HG02759 (cell line): ENCODE measurements around the gene TERT.
"Not testable (repeated sequence)": the region's sequence is repeated elsewhere in the genome, so short reads cannot be mapped to it uniquely, and the experiment has no call there.

Experiments
- ATAC-seq: cut with Tn5 transposase; IDR thresholded peaks from one replicate; pipeline ENCODE4 v1.9.1; 2021; ENCODE audit warnings: mild to moderate bottlenecking, moderate library complexity; ENCODE audit not compliant: unreplicated experiment

The TERT gene

GRCh38 chr5:1280177-1281037 lies 14.5 kb downstream of the TERT start:
- no peak for ATAC-seq

DNA sequence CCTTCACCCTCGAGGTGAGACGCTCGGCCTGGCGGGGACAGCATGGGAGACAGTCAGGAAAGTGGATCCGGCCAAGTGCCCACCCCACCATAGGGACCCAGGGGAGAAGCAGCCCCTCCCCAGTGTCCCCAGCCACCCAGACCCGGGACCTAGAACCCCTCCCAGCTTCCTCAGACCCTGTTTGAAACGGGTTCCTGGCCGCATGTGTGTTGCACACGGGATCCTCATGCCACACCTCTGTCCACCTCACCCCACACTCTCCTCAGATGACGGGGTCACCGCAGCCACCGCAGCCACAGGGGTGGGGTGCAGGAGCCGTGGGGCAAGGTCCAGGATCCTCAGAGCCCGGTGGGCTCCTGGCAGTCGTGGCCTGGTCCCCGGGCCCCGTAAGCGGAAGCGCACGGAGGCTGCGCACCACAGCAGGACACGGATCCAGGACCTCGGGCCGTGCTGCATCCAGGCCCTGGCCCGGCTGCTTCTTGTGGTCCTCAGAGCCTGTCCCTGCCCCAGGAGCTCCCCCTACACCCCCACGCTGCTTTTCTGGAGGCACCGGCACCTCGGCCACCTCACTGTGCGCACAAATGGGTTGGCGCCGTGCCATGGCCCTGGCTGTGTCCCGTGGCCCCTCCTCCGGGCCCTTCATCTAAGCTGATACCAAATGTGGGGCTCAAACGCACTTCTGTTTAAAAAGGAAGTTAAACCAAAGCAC lies 15.3 kb downstream of the TERT start:
- no peak for ATAC-seq

DNA sequence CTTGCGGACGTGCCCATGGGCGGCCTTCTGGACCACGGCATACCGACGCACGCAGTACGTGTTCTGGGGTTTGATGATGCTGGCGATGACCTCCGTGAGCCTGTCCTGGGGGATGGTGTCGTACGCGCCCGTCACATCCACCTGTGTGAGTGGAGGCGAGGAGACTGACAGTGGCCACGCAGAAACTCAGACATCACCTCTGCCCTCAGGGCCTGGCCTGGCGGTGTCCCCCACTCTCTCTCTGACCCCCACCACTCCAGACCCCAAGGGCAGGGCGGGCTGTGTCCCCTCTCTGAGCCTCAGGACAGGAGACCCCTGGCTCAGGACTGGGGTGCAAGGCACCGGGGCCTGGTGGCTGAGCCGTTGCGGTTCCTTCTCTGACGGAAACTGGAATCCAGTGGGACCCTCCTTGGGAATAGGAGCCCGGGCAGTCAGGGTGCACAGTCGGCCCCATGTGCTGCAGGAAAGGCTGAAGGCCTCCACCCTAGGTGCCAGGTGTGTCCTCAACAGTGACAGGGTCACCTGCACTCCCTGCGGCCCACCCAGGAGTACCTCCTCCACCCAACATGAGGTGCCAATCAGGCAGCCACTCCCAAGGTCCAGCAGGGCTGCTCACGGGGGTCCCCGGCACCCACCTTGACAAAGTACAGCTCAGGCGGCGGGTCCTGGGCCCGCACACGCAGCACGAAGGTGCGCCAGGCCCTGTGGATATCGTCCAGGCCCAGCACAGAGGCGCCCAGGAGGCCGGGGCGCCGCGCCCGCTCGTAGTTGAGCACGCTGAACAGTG lies 16.0 kb downstream of the TERT start:
- no peak for ATAC-seq

- ATAC-seq = no peak
Observed at GRCh38 chr5:1278216-1278615, 16.7 kb downstream of the TERT start.

- ATAC-seq = no peak
Observed at GRCh38 chr5:1277781-1278180, 17.1 kb downstream of the TERT start.

- no peak for ATAC-seq
Observed at GRCh38 chr5:1277331-1277730, 17.5 kb downstream of the TERT start.

DNA sequence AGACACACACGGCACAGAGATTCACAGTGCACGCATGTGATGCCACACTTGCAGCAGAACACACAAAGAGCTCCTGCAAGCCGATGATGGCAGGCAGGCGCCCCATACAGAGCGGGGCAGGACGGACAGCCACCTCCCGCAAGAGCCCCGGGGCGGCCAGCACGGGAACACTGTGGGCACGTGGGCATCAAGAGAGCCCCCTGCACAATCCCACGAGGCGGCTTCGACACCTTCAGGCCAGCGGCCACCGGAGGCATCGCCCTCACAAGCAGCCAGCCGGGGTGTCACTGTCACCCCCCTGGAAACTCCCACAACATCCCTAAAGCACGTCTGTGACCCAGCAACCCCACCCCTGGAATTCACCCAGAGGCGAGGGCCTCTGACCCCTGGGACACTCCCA lies 17.9 kb downstream of the TERT start:
- no peak for ATAC-seq

DNA sequence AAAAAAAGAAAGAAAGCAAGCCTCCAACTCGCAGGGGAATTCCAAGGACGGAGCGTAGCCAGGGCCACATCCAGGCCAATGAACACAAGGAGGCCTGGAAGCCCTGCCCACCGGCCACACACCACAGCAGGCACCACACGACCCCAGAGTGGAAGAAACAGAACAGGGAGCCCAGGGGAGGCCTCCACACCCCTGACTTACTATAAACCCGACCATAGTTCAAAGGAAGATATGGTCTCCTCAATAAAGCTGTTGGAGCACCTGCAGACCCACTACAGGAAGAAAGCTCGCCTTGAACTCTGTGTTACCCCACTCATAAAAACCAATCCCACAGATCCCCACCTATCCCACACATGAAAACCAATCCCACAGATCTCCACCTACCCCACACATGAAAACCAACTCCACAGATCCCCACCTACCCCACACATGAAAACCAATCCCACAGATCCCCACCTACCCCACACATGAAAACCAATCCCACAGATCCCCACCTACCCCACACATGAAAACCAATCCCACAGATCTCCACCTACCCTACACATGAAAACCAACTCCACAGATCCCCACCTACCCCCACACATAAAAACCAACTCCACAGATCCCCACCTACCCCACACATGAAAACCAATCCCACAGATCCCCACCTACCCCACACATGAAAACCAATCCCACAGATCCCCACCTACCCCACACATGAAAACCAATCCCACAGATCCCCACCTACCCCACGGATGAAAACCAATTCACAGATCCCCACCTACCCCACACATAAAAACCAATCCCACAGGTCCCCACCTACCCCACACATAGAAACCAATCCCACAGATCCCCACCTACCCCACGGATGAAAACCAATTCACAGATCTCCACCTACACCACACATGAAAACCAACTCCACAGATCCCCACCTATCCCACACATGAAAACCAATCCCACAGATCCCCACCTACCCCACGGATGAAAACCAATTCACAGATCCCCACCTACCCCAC lies 19.2 kb downstream of the TERT start:
- ATAC-seq = not testable (repeated sequence)

DNA sequence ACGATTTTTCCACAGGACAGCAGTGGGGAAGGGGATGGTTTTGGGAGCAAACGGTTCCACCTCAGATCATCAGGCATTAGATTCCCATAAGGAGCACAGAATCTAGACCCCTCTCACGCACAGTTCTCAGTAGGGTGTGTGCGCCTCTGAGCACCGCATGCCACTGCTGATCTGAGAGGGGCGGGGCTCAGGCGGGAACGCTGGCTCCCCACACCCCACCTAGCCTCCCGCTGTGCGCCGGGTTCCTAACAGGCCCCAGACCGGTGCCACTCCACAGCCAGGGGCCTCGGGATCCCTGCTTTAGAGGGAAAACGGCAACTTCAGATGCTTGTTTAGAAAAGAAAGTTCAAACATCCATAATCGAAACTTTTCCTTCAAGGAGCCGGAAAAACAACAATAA lies 20.4 kb downstream of the TERT start:
- ATAC-seq = no peak

- ATAC-seq = no peak
Observed at GRCh38 chr5:1273745-1274144, 21.1 kb downstream of the TERT start.

GRCh38 chr5:1272201-1272600 lies 22.7 kb downstream of the TERT start:
- ATAC-seq = no peak

DNA sequence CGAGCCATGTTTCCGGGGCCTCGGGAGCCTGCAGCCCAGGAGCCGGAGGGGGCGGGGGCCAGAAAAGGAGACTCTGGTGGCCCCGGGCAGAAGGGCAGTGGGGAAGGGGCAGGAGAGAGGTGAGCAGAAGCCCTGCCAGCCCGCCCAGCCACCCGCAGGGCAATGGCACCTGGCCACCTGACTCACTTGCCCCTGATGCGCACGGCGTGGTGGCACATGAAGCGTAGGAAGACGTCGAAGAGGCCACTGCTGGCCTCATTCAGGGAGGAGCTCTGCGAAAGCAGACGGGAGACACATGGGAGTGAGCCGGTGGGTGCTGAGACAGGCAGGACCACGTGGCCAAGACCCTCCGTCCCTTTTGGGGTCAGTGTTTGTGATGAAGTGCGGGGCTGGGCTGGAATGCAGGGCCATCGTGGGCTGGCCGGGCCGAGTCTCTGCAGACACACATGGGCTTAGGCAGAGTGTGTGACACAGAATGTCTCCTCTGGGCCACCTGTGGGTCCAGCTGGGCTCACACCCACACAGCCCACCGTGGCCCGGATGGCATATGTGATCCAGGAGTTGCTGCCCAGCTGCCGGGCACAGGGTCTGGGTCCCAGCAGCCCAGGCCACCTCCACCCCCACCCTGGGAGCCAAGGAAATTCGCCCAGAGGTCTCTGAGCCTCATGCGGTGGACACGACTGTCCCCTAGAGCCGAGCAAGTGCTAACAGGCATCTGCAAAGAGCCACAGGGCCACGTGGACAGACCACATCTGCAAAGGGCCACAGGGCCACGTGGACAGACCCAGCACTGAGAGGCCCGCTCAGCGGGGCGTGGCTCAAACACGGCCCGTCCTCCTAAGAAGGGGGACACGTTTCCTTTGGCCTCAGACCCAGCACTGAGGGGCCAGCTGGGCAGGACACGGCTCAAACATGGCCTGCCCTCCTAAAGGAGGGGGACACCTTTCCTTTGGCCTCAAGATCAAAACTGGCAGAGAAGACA lies 23.6 kb downstream of the TERT start:
- no peak for ATAC-seq

- no peak for ATAC-seq
Observed at GRCh38 chr5:1270426-1270825, 24.4 kb downstream of the TERT start.

- ATAC-seq = no peak
Observed at GRCh38 chr5:1268666-1269065, 26.2 kb downstream of the TERT start.

DNA sequence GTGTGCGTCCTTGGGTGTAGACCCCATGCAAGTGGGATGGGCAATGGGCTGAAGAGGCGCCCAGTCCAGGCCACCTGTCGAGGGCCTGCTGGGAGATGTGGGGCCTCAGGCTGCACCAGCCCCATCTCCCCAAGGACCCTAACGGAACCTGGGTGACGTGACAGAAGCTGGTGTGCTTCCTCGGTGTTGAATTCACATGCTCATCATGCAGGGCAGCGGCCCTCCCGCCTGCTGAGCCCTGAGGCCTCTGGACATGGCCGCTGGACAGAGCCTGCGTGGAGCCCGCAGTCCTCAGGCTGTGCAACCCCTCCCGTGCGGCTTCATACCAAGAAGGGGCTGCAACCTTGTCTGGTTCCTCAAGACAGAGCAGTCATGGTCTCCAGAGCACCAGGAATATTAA lies 26.8 kb downstream of the TERT start:
- ATAC-seq = no peak

DNA sequence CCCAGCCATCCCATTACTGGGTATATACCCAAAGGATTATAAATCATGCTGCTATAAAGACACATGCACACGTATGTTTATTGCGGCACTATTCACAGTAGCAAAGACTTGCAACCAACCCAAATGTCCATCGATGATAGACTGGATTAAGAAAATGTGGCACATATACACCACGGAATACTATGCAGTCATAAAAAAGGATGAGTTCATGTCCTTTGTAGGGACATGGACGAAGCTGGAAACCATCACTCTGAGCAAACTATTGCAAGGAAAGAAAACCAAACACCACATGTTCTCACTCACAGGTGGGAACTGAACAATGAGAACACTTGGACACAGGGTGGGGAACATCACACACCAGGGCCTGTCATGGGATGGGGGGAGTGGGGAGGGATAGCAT lies 27.4 kb downstream of the TERT start:
- not testable (repeated sequence) for ATAC-seq

DNA sequence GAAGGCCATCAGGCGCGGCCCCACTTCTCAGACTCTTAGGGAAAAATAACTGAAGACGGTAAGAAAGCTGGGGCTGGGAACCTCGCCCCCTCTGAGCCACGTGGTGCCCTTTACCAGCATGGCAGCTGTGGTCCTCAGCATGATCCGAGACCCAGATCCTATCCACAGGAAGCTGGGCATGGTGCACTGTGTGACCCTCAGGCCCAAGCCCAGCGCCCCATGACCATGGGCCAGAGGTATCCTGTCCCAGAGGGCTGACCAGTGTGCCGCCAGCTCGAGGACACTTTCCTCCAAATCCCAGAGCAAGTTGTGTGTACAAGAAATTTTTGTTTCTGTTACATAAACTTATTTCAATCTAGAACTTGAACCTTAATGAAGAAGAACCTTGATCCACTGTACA lies 28.1 kb downstream of the TERT start:
- no peak for ATAC-seq

GRCh38 chr5:1265461-1266455 lies 29.1 kb downstream of the TERT start:
- ATAC-seq = no peak
